Stimulated activated CD8-positive, alpha-beta memory T cell treated with anti-CD3 and anti-CD28 coated beads, Interleukin-4, amount 100 ng/mL, for 24 hours (primary cell): ENCODE data around the gene PRRC2A.

Experiments used
- DNase-seq: peaks from one replicate; pipeline ENCODE4 v3.0.0-alpha.2; 2020; ENCODE audit warnings: low read depth

PRRC2A gene

GRCh38 chr6:31666337-31666965, 45.9 kb downstream of the PRRC2A start:
- DNase-seq, result no peak

- DNase-seq, result no peak
Measured at GRCh38 chr6:31669676-31670075, 49.2 kb downstream of the PRRC2A start, which contains the start of gene LY6G5B. Gene LY6G5B, plus strand, starts transcription at chr6:31669976. Its CDS starts 975 bp downstream, at chr6:31670951.

- no peak for DNase-seq
Measured at GRCh38 chr6:31676322-31676903, 55.9 kb downstream of the PRRC2A start.

GRCh38 chr6:31676904-31677303, 56.4 kb downstream of the PRRC2A start:
- no peak for DNase-seq

- no peak for DNase-seq
Measured at GRCh38 chr6:31677955-31678354, 57.4 kb downstream of the PRRC2A start.

GRCh38 chr6:31680226-31681134, 60.0 kb downstream of the PRRC2A start, which contains the start of gene LY6G5C:
Gene LY6G5C, minus strand, starts transcription at chr6:31681067. Its CDS starts 694 bp downstream, at chr6:31680373.
- no peak for DNase-seq

- DNase-seq, result no peak
Measured at GRCh38 chr6:31681135-31681671, 60.7 kb downstream of the PRRC2A start.

- DNase-seq, result no peak
Measured at GRCh38 chr6:31683591-31683990, 63.1 kb downstream of the PRRC2A start.

- no peak for DNase-seq
Measured at GRCh38 chr6:31686483-31686882, 66.0 kb downstream of the PRRC2A start.

GRCh38 chr6:31687321-31687720, 66.8 kb downstream of the PRRC2A start:
- DNase-seq, result no peak
